ENCODE data around the gene ZMYND19.
"Not testable (repeated sequence)": the region's sequence is repeated elsewhere in the genome, so short reads cannot be mapped to it uniquely, and the experiment has no call there.

ZMYND19 gene

GRCh38 chr9:137632230-137633161, 42.2 kb upstream of the ZMYND19 start:
- Histone ChIP-seq H2AFZ (no peak overlapping the region), H3K4me3 (ENCODE audit: low read depth, low read length) (no peak overlapping the region), H3K4me1 (peaks cover 5% of the 10 kb centered on the region), H3K79me2 (peaks cover 29% of the 10 kb centered on the region), H3K9me3 (ENCODE audit: control insufficient read depth, low read length) (no peaks in the 10 kb centered on the region), H3K27ac (no peak overlapping the region), H3K4me2 (ENCODE audit: low read length) (no peak overlapping the region), H3K9ac (no peak overlapping the region), H3K27me3 (ENCODE audit: control insufficient read depth, insufficient read depth, low read length) (no peaks in the 10 kb centered on the region), H3K36me3 (ENCODE audit: control insufficient read depth, insufficient read depth, low read length) (no peaks in the 10 kb centered on the region)
- TF ChIP-seq CTCF (IDR thresholded peaks at IDR 0.05) = no peak

GRCh38 chr9:137631345-137632229, 41.3 kb upstream of the ZMYND19 start:
- Histone ChIP-seq H2AFZ (no peak overlapping the region), H3K9me3 (ENCODE audit: control insufficient read depth, low read length) (no peaks in the 10 kb centered on the region), H3K4me1 (peaks cover 5% of the 10 kb centered on the region)

GRCh38 chr9:137630679-137631078, 40.4 kb upstream of the ZMYND19 start:
- peaks cover 32% of the 10 kb centered on the region for H3K79me2 ChIP-seq
- H3K4me3 ChIP-seq (ENCODE audit: low read depth, low read length) = no peak overlapping the region
- H3K9me3 ChIP-seq (ENCODE audit: control insufficient read depth, low read length) = no peaks in the 10 kb centered on the region
- no peak overlapping the region for H3K4me2 ChIP-seq (ENCODE audit: low read length)
- no peaks in the 10 kb centered on the region for H3K36me3 ChIP-seq (ENCODE audit: control insufficient read depth, insufficient read depth, low read length)
- H2AFZ ChIP-seq = no peak overlapping the region
- no peak overlapping the region for H3K27ac ChIP-seq
- H3K9ac ChIP-seq = no peak overlapping the region
- TF ChIP-seq CTCF (IDR thresholded peaks at IDR 0.05) = no peak
- peaks cover 5% of the 10 kb centered on the region for H3K4me1 ChIP-seq
- no peaks in the 10 kb centered on the region for H3K27me3 ChIP-seq (ENCODE audit: control insufficient read depth, insufficient read depth, low read length)

More at GRCh38 chr9:137631345-137632229, 41.3 kb upstream of the ZMYND19 start:
- H3K27ac ChIP-seq = no peak overlapping the region
- H3K4me3 ChIP-seq (ENCODE audit: low read depth, low read length) = no peak overlapping the region
- peaks cover 29% of the 10 kb centered on the region for H3K79me2 ChIP-seq
- H3K4me2 ChIP-seq (ENCODE audit: low read length) = no peak overlapping the region
- no peaks in the 10 kb centered on the region for H3K36me3 ChIP-seq (ENCODE audit: control insufficient read depth, insufficient read depth, low read length)
- TF ChIP-seq CTCF (IDR thresholded peaks at IDR 0.05) = no peak
- H3K27me3 ChIP-seq (ENCODE audit: control insufficient read depth, insufficient read depth, low read length) = no peaks in the 10 kb centered on the region
- H3K9ac ChIP-seq = no peak overlapping the region

GRCh38 chr9:137630126-137630525, 39.8 kb upstream of the ZMYND19 start:
- H3K27me3 ChIP-seq (ENCODE audit: control insufficient read depth, insufficient read depth, low read length) = no peaks in the 10 kb centered on the region
- no peak overlapping the region for H3K9ac ChIP-seq
- H3K36me3 ChIP-seq (ENCODE audit: control insufficient read depth, insufficient read depth, low read length) = no peaks in the 10 kb centered on the region
- H3K9me3 ChIP-seq (ENCODE audit: control insufficient read depth, low read length) = no peaks in the 10 kb centered on the region
- no peak overlapping the region for H3K4me3 ChIP-seq (ENCODE audit: low read depth, low read length)
- peaks cover 5% of the 10 kb centered on the region for H3K4me1 ChIP-seq
- no peak overlapping the region for H3K4me2 ChIP-seq (ENCODE audit: low read length)
- no peak overlapping the region for H2AFZ ChIP-seq
- no peak overlapping the region for H3K27ac ChIP-seq
- TF ChIP-seq CTCF (IDR thresholded peaks at IDR 0.05) = no peak
- H3K79me2 ChIP-seq = peaks cover 36% of the 10 kb centered on the region

- peaks cover 53% of the 10 kb centered on the region for H3K79me2 ChIP-seq
- not testable (repeated sequence) for H3K4me2 ChIP-seq (ENCODE audit: low read length); H2AFZ ChIP-seq; H3K9ac ChIP-seq; H3K36me3 ChIP-seq (ENCODE audit: control insufficient read depth, insufficient read depth, low read length); H3K9me3 ChIP-seq (ENCODE audit: control insufficient read depth, low read length); H3K4me1 ChIP-seq; H3K27ac ChIP-seq; H3K4me3 ChIP-seq (ENCODE audit: low read depth, low read length); H3K27me3 ChIP-seq (ENCODE audit: control insufficient read depth, insufficient read depth, low read length)
Measured at GRCh38 chr9:137627406-137627805, 37.1 kb upstream of the ZMYND19 start.
